Suprapubic skin (tissue), 4 donors: ENCODE measurements around the gene SPATA20. TPM values are rescaled to one million over a fixed set of nuclear protein-coding genes. Genes with fewer than 3 reads are reported as not detected.

Experiments
- DNase-seq, 2 donors: peaks; one replicate each; pipeline ENCODE4 v3.0.0-alpha.2; 2019; ENCODE audit warnings: low spot score in 2 of 2
- H3K27ac ChIP-seq: fragments of 200-600 bp; sonication (generic); one replicate; pipeline ENCODE4 v1.5.1; 2019
- H3K27me3 ChIP-seq: fragments of 200-600 bp; sonication (generic); one replicate; pipeline ENCODE4 v1.5.1; 2019
- H3K36me3 ChIP-seq: fragments of 200-600 bp; sonication (generic); one replicate; pipeline ENCODE4 v1.5.1; 2019
- H3K4me1 ChIP-seq: fragments of 200-600 bp; sonication (generic); one replicate; pipeline ENCODE4 v1.5.1; 2019
- H3K4me3 ChIP-seq: fragments of 200-600 bp; sonication (generic); one replicate; pipeline ENCODE4 v1.5.1; 2019; ENCODE audit warnings: mild to moderate bottlenecking
- H3K9me3 ChIP-seq: fragments of 200-600 bp; sonication (generic); one replicate; pipeline ENCODE4 v1.5.1; 2019
- EP300 ChIP-seq: sonication (generic); formaldehyde crosslinking; IDR thresholded peaks from one replicate; pipeline ENCODE4 v1.6.1; 2017; ENCODE audit warnings: antibody characterized with exemption
- POLR2A ChIP-seq, 2 donors: fragments of 450-650 bp; IDR thresholded peaks; one replicate each; pipeline ENCODE4 v1.6.1; 2017; ENCODE audit warnings: antibody characterized with exemption in 2 of 2, mild to moderate bottlenecking in 2 of 2, moderate library complexity in 2 of 2
- POLR2AphosphoS5 ChIP-seq, 3 donors: sonication (generic); formaldehyde crosslinking; IDR thresholded peaks; one replicate each; pipeline ENCODE4 v1.6.1; 2017; ENCODE audit warnings: antibody characterized with exemption in 3 of 3
- WGBS: methylation state at CpG from one replicate; pipeline ENCODE4 v1.1.5; 2018; 5-methylcytosine and 5-hydroxymethylcytosine counted together
- total RNA-seq, 4 donors: library from RNA; depleted of rRNA; stranded (reverse); fragments of >200 nt; gene quantifications; one replicate each; pipeline ENCODE4 v1.1.0, GENCODE V29; 2016
- TF ChIP-seq, protein P1 (sequence below), 2 donors: fragments of 200-600 bp in 1 of 2; fragments of 450-650 bp in 1 of 2; sonication (generic) in 1 of 2; IDR thresholded peaks; one replicate each; pipeline ENCODE4 v1.5.1; 2016 to 2019; ENCODE audit warnings: antibody characterized with exemption in 2 of 2, mild to moderate bottlenecking in 1 of 2, moderate library complexity in 1 of 2

SPATA20 gene
- total RNA-seq, 4 donors from 2014 or later: 36.5 to 75.4 (median 50.9) TPM

DNA sequence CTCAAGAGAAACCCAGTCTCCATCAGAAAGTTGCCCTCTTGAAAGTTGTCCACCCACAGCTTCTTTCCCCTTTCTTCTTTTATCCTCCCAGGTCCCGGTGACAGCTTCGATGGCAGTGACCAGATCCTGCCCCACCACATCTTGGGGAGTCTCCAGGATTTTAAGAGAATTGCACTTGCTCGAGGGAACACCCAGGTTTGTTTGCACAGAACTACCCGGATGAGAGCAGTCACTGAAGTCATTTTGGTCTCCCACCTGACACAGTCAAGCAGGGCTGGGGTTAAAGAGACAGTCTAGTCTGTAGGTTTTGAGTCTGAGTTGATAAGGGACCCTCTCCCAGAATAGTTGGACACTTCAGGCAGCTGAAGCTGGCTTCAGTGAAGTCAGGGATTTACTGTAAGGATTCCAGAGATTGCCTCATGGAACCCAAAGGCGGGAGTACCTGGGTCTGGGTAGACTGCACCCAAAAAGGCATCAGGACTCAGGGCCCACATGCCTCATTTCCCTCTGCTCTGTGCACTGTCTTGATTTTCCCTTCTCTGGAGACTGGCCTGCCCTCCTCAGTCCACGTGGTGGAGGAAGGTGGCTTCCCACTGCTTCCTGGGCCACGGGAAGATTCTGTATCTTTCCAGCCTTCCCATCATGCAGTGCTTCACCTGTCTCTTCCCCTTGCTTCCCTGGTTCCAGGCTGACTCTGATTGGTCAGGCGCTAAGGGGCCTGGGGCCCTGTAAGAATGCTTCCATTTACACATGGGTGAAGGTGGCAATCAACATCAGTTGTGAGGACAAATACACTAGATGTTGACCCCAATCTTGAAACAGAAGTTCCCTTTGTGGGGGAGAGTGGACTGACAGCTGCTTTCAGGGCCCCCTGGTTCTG, 29.2 kb upstream of the SPATA20 start:
- TF ChIP-seq, protein P1, sequence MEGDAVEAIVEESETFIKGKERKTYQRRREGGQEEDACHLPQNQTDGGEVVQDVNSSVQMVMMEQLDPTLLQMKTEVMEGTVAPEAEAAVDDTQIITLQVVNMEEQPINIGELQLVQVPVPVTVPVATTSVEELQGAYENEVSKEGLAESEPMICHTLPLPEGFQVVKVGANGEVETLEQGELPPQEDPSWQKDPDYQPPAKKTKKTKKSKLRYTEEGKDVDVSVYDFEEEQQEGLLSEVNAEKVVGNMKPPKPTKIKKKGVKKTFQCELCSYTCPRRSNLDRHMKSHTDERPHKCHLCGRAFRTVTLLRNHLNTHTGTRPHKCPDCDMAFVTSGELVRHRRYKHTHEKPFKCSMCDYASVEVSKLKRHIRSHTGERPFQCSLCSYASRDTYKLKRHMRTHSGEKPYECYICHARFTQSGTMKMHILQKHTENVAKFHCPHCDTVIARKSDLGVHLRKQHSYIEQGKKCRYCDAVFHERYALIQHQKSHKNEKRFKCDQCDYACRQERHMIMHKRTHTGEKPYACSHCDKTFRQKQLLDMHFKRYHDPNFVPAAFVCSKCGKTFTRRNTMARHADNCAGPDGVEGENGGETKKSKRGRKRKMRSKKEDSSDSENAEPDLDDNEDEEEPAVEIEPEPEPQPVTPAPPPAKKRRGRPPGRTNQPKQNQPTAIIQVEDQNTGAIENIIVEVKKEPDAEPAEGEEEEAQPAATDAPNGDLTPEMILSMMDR (IDR thresholded peaks at IDR 0.05): no peak
- no peak for TF ChIP-seq POLR2AphosphoS5 (IDR thresholded peaks at IDR 0.05)
- no peak for TF ChIP-seq POLR2A (IDR thresholded peaks at IDR 0.05)
- no peak for TF ChIP-seq EP300
- Histone ChIP-seq H3K4me3 (no peak overlapping the region), H3K4me1 (peaks cover 21% of the 10 kb centered on the region), H3K9me3 (no peaks in the 10 kb centered on the region), H3K27me3 (no peaks in the 10 kb centered on the region), H3K36me3 (no peaks in the 10 kb centered on the region), H3K27ac (no peak overlapping the region)
- DNase-seq: no peak
- 84% methylated on average over 8 of the region's 8 CpGs for WGBS

DNA sequence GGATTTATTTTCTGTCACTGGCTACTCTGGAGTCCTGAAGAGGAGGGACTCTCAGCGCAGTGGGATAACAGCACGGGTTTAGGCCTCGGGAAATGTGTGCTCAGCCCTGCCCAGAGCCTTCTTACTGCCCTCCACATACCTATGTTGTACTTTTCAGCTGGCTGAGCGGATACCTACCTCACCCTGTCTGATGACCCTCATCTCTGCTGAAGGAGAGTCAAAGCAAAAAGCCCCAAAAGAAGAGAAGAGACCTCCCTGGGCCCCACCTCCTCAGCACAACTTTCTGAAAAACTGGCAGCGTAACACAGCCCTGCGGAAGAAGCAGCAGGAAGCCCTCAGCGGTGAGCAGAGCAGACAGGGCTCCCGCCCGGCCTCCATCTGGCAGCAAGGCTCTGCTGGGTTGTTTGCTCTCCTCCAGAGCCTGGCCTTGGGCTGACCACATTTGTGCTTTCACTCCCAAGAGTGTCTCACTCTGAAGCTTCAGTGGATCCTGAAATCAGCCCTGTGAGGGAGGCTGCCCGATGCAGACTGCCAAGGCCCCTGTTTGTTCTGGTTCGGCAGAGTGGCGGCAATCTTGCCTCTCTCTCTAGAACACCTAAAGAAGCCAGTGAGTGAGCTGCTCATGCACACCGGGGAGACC, 28.5 kb upstream of the SPATA20 start:
- DNase-seq: no peak

DNA sequence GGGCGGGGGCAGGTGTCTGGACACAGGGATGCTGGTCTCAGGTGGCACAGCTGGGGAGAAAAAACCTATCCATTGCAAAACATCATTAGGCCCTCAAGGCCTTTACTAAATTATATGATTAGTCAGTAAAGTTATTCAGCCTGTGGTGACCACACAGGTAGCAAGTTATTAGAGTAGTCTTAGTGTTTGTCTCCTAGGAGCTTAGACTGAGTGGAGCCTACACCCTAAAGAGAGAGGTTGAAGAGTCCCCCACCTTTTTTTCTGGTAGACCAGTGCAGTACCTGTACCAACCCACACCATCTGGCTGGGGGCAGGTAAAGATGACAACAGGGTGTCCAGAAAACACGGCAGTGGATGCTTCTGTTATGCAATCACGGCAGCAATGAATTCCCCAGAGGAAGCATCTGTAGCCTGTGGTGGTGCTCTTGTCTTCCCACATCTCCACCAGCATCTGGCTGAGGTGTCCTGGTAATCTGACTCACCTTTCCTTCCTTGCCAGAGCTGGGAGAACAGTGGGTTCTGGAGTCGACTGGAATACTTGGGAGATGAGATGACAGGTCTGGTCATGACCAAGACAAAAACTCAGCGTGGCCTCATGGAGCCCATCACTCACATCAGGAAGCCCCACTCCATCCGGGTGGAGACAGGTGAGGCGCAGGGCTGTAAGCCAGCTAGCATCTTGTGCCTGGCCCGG, 27.7 kb upstream of the SPATA20 start:
- TF ChIP-seq EP300: no peak
- no peak for TF ChIP-seq POLR2A (IDR thresholded peaks at IDR 0.05)
- TF ChIP-seq POLR2AphosphoS5 (IDR thresholded peaks at IDR 0.05): no peak
- TF ChIP-seq, protein P1 (IDR thresholded peaks at IDR 0.05): no peak
- no peak for DNase-seq
- Histone ChIP-seq H3K4me1 (peaks cover 20% of the 10 kb centered on the region), H3K36me3 (no peaks in the 10 kb centered on the region), H3K4me3 (no peak overlapping the region), H3K27me3 (no peaks in the 10 kb centered on the region), H3K27ac (no peak overlapping the region), H3K9me3 (no peaks in the 10 kb centered on the region)
- WGBS: 86% methylated on average over 8 of the region's 8 CpGs

More for the DNA sequence above, 28.5 kb upstream of the SPATA20 start:
- TF ChIP-seq, protein P1 (IDR thresholded peaks at IDR 0.05): no peak
- TF ChIP-seq EP300 (no peak), POLR2AphosphoS5 (IDR thresholded peaks at IDR 0.05) (no peak), POLR2A (IDR thresholded peaks at IDR 0.05) (no peak)
- Histone ChIP-seq H3K27me3 (no peaks in the 10 kb centered on the region), H3K4me1 (peaks cover 21% of the 10 kb centered on the region), H3K4me3 (no peak overlapping the region), H3K9me3 (no peaks in the 10 kb centered on the region), H3K36me3 (no peaks in the 10 kb centered on the region), H3K27ac (peak overlapping the region; percentile 29)
- 75% methylated on average over 10 of the region's 13 CpGs for WGBS

DNA sequence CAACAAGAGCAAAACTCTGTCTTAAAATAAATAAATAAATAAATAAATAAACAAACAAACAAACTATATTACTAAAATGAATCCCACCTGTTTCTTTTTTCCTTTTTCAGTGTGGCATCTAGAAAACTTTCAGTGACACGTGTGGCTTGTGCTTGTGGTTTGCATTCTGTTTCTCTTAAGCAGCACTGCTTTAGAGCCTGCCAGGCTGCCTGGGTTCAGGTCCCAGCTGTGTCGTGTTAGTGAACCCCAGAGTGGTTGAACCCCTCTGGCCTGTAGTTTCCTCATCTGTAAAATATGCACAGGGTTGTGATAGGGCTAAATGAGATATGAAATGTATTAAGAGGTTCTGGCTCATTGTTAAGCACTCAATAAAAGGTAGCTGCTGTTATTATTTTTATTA, 26.5 kb upstream of the SPATA20 start:
- no peak for DNase-seq
- H3K4me1 ChIP-seq: peaks cover 8% of the 10 kb centered on the region

More for the DNA sequence above, 26.5 kb upstream of the SPATA20 start:
- no peaks in the 10 kb centered on the region for H3K27me3 ChIP-seq
- no peak overlapping the region for H3K4me3 ChIP-seq
- no peak for TF ChIP-seq EP300
- TF ChIP-seq POLR2A (IDR thresholded peaks at IDR 0.05): no peak
- TF ChIP-seq, protein P1 (IDR thresholded peaks at IDR 0.05): no peak
- TF ChIP-seq POLR2AphosphoS5 (IDR thresholded peaks at IDR 0.05): no peak
- H3K27ac ChIP-seq: no peak overlapping the region
- no peaks in the 10 kb centered on the region for H3K36me3 ChIP-seq
- no peaks in the 10 kb centered on the region for H3K9me3 ChIP-seq
- WGBS: 91% methylated on average over 2 of the region's 2 CpGs
